GM12891 (cell line): ENCODE data around the gene SLC37A1.

Source experiments
- POLR2A ChIP-seq: IDR thresholded peaks from 2 replicates; pipeline ENCODE4 v1.6.1; 2011; ENCODE audit warnings: low read depth, low read length, control low read depth
- POLR2AphosphoS5 ChIP-seq: IDR thresholded peaks from 2 replicates; pipeline ENCODE4 v1.6.1; 2011; ENCODE audit warnings: low read depth, low read length, control low read depth

DNA sequence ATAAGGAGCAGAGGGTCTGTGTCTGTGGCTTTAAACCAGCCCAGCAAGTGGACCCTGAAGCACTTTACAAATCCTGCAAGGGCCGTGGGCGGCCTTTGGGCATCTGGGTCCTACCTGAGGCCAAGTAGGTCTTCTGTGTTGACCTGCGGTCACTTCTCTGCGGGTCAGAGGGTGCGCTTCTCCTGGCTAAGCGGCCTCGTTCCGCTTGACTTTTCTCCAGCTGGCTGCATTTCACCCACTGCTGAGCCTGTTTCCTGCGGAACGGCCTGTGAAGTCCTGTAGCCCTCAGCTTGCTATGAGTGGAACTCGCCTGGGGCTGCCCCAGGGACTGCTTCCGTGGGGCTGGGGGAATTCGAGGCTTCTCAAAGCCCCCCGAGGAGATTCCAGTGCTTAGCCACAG lies 43.3 kb downstream of the SLC37A1 start:
- no peak for TF ChIP-seq POLR2AphosphoS5
- no peak for TF ChIP-seq POLR2A
